Measurements from ENCODE around the gene RREB1.
A peak's percentile ranks its signal among the peaks of the same experiment; 100 is the strongest.

The RREB1 gene, protein sequence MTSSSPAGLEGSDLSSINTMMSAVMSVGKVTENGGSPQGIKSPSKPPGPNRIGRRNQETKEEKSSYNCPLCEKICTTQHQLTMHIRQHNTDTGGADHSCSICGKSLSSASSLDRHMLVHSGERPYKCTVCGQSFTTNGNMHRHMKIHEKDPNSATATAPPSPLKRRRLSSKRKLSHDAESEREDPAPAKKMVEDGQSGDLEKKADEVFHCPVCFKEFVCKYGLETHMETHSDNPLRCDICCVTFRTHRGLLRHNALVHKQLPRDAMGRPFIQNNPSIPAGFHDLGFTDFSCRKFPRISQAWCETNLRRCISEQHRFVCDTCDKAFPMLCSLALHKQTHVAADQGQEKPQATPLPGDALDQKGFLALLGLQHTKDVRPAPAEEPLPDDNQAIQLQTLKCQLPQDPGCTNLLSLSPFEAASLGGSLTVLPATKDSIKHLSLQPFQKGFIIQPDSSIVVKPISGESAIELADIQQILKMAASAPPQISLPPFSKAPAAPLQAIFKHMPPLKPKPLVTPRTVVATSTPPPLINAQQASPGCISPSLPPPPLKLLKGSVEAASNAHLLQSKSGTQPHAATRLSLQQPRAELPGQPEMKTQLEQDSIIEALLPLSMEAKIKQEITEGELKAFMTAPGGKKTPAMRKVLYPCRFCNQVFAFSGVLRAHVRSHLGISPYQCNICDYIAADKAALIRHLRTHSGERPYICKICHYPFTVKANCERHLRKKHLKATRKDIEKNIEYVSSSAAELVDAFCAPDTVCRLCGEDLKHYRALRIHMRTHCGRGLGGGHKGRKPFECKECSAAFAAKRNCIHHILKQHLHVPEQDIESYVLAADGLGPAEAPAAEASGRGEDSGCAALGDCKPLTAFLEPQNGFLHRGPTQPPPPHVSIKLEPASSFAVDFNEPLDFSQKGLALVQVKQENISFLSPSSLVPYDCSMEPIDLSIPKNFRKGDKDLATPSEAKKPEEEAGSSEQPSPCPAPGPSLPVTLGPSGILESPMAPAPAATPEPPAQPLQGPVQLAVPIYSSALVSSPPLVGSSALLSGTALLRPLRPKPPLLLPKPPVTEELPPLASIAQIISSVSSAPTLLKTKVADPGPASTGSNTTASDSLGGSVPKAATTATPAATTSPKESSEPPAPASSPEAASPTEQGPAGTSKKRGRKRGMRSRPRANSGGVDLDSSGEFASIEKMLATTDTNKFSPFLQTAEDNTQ (N-terminal part only)

DNA sequence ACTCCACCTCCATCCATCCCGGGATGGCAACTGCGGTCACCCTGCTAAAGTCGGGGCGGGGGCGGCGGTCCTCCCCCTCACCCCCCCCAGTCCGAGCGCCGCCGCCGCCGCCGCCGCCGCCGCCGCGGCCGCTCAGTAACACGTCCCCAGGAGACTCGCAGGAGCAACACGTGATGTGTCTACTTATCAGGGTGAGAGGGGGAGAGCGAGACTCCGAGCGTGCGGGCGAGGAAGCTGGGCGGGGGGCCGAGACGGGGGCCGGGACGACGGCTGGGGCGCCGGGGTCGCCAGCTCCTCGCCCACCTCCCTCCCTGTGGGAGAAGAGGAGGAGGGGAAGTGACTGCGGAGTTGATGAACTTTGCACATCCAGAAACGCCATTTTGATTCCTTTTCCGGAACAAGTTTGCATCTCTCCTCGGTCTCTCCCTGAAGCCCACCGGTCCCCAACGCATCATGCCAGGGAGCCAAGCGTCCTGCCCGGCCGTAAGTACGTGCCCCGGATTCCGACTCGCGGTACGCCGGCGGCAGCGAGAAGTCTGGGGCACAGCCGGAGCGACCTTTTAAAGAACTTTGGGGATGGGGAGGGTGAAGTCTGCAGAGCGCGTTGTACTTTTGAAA is at the start of gene RREB1:
Gene RREB1 (plus strand): TSS at position 384 of the 618 bp plus-strand sequence. CDS start 73,951 bp downstream, outside the sequence.
- DNase-seq (ENCODE audit: insufficient read length, low spot score) (peak; percentile 87), FAIRE-seq (peak; percentile 73)

DNA sequence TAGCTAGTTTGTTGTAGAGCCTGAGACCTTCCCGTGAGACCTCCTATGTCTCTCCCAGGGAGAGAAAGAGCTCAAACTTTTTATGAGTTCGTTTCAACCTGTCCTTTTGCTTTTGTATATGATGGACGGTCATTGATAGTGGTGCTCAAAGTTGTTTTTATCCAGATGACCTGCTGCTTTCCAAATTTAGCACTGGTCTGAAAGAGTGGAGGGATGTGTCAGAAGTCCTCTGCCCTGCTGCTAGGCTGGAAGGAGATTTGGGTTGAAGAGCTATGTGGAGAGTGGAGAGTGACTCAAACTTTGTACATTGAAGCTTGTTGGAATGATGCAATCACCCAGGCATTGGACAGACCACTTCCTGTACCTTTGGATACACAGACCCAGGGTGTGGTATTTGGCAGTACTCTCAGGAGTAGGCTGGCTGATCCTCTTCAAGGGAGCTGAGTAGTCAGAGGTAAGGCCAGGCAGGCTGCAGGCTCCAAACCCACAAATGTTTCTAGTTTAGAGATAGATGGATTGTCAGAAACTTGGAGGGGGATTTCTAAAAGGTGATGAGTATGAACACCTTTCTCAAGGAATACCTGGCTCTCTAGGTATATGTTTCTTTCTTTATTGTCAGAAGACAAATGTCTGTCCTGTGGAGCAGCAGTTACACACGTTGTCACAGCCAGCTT is 49.4 kb upstream of the RREB1 start:
- DNase-seq (ENCODE audit: insufficient read length, low spot score) (peak; percentile 89), FAIRE-seq (peak; percentile 92)

DNA sequence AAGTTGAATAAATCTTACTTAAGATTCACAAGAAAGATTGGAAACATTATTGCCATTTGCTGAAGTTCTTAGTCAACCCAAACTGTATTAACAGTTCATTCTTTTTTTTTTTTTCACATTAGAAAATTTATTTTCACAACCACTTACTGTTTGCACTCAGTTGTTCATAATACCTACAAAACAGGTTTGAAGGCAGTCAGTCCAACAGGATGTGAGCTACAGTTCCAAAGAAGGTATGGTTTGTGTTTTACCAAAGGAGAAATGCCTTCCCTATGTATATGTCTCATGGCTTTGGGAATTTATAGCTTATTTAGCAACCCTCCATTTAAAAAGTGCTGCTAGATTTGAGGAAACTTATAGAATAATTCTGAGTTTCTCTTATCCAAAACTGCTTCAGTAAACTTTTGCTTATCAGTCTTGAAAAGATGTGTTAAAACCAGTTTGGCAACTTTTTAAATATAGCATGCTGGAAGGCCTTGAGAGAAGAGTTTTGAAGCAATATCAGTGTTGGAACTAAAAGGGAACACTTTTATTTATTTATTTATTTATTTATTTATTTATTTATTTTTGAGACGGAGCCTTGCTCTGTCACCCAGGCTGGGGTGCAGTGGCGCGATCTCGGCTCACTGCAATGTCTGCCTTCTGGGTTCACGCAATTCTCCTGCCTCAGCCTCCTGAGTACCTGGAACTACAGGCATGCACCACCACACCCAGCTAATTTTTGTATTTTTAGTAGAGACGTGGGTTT is 46.8 kb upstream of the RREB1 start:
- DNase-seq (ENCODE audit: insufficient read length, low spot score) (no peak), FAIRE-seq (no peak)

DNA sequence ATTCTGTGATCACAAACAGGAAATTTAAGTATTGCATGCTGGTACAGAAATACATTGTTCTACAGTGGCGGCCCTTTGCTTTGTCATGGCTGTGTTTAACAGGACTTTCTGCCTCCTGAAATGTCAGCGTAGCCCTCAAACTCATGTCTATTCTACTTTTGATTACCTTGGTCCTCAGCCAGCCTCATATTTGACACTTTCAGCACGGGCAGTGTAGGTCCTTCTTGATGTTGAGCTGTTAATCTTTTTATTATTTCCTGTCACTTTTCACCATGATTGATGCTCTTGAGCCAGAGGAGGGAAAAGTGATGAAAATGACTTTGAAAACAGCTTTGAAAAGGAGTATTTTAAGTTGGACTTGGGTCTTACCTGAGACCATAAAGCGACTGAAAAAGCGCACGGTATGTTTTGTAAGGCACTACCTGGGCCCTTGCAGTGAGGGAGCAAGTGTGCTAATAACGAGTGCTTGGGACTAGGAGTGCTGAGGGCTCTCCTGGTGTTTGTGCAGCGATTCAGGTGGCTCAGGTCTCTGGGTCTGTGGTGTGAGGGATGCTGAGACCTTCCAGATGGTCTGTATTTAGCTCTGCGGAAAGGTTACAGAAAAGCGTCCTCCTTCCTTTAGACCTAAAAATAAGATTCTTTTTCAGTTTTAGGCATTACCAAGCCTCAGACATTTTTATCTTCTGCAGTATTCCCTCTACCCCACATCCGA is 45.2 kb upstream of the RREB1 start:
- DNase-seq (ENCODE audit: insufficient read length, low spot score) (no peak), FAIRE-seq (no peak)

DNA sequence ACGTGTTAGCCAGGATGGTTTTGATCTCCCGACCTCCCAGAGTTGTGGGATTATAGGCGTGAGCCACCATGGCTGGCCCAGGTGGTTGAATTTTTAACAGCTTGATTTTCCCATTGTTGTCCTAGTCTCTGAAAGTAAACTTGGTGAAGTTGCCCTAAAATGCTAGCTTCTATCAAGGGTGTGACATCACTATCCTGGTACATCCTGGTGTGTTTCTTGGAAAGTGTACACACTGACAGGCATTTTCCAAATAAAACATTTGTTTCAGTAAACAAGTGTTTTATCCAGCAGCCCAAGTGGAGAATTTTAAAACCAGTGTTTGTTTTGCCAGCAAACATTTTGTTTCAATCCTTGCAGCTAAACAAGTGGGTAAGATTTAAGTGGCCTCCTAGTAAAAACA is 40.5 kb upstream of the RREB1 start:
- FAIRE-seq: no peak
- DNase-seq (ENCODE audit: insufficient read length, low spot score): no peak

DNA sequence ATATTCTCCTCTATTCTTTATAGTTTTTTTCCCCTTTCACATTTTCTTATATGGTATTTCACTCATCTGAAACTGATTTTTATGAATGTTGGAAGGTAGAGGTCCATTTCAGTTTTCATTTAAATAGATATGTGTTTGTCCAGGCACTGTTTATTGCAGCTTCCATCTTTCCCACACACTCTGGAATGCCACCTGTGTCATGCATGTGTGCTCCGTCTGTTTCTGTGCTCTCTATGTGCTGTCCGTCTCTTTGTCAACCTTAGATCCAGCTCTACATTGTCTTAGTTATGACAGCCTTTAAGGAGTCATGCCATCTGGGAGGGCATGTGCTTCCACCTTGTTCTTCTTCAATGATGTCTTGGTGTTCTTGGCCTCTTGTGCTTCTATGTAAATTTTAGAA is 36.4 kb upstream of the RREB1 start:
- FAIRE-seq (no peak), DNase-seq (ENCODE audit: insufficient read length, low spot score) (no peak)

DNA sequence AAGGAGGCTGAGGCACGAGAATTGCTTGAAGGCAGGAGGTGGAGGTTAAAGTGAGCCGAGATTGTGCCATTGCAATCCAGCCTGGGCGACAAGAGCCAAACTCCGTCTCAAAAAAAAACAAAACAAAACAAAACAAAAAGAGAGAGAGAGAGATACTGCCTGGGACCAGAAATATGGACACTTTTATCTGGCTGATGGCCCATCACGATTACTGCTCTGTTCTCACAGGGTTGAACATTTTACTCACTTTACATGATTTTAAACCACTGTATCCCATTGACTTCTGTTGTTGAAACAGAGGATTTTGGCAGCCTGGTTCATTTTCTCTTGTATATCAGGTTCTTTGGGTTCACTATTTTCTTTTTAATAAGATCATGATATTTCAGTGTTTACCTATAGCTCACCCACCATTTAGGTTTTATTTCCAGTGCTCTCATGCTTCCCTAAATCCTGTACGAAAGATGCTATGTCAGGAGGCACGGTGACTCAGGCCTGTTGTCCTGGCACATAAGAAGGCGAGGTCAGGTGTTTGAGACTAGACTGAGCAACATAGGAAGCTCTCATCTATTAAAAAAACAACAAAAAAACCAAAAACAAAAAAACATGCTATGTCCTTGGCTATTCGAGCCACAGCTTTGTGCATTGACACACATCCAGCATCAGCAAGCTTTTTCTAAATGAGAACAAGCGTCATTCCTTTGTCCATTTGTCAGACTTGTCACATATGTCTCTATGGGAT is 34.5 kb upstream of the RREB1 start:
- DNase-seq (ENCODE audit: insufficient read length, low spot score): no peak
- no peak for FAIRE-seq

DNA sequence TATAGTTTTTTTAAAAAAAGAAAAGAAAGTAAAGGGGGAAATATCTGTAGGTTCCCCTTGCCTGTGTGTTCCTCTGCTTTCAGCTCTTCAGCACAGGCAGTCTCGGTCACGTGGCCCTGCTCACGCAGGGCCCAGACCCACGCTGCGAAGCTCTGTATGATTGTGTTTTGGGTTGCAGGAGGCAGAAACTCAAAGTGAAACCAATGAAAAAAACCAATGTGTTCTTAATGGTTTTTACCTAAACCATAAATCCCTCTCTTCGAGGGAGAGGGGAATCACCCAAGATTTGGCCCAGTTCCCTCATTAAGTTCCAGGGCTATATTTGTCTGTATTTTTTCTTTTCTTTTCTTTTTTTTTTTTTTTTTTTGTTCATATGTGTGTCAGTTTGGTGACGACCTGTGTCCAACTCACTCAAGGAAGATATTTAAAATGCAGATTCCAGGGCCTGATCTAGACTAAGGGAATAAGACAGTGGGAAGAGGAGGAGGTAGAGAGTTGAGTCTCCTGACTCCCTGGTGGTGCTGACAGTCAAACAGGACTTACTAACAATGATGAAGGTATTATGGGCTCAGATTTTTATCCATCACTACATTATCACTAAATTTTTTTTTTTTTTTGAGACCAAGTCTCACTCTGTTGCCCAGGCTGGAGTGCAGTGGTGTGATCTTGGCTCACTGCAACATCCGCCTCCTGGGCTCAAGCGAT is 33.8 kb upstream of the RREB1 start:
- DNase-seq (ENCODE audit: insufficient read length, low spot score): no peak
- FAIRE-seq: no peak

DNA sequence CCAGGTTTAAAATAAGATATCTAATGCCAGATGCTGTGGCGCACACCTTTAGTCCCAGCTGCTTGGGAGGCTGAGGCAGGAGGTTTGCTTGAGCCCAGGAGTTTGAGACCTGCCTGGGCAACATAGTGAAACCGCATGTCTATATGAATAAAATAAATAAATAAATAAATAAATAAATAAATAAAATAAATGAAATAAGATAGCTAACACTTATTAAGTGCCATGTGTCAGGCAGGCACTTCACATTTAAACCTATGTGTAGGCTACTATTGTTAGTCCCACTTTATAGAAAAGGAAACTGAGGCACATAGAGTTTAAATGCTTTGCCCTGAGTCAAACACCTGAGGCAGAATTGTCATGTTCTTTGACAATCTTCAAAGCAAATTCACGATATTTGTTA is 32.9 kb upstream of the RREB1 start:
- DNase-seq (ENCODE audit: insufficient read length, low spot score) (no peak), FAIRE-seq (no peak)

DNA sequence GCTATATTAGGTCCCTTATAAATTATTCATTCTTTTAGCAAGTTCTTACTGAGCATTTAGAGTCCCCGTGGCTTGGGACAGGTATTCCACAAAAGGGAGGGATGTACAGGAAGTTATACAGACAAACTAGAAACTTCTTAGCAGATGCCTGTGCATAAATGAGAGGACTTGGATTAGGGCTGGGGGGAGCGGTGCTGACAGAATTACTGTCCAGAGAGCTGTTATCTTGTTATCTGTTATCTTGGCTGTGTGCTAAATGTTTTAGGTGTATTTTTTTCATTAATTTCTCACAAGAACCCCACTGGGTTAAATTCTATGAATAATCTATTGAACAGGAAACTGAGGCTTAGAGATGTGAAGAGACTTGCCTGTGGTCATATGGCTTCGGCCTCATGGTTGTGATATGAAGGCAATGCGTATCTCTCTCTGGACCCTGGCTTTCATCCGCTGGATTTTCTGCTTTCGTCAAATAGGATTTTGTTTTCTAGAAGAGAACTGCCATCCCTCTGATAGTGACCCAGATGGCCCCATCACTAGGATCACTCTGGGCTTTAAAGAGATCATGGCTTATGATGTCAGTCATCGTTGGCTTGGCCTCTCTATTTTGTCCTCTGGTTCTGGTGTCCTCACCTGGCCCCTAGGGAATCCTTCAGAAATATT is 32.3 kb upstream of the RREB1 start:
- FAIRE-seq: no peak
- DNase-seq (ENCODE audit: insufficient read length, low spot score): no peak

DNA sequence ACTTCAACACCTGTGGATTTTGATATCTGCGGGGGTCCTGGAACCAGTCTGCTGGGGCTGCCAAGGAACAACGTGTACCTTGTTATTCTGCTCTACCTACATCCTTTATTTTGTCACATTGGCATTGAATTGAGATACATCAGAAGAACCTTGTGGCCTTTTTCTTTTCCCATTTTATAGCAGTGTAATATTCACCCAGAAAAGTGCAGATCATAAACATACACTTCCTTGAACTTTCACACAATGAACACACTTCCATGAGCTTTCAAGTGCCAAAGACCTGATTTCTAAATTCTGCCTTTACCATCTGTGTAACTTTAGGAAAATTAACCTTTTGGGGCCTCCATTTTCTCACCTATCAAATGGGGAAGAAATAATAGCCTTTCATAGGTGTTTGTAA is 29.9 kb upstream of the RREB1 start:
- no peak for FAIRE-seq

DNA sequence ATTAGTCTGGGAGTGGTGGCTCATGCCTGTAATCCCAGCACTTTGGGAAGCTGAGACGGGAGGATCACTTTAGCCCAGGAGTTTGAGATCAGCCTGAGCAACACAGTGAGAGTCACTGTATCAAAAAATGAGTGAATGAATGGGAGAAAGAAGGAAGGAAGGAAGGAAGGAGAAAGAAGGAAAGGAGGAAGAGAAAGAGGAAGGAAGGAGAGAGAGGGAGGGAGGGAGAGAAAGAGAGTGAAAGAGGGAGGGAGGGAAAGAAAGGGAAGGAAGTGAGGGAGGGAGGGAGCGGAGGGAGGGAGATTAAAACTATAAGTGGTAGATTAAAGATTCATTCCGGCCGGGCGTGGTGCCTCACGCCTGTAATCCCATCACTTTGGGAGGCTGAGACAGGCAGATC is 28.9 kb upstream of the RREB1 start:
- no peak for DNase-seq (ENCODE audit: insufficient read length, low spot score)
- no peak for FAIRE-seq

More for the DNA sequence above, 29.9 kb upstream of the RREB1 start:
- DNase-seq (ENCODE audit: insufficient read length, low spot score): no peak

DNA sequence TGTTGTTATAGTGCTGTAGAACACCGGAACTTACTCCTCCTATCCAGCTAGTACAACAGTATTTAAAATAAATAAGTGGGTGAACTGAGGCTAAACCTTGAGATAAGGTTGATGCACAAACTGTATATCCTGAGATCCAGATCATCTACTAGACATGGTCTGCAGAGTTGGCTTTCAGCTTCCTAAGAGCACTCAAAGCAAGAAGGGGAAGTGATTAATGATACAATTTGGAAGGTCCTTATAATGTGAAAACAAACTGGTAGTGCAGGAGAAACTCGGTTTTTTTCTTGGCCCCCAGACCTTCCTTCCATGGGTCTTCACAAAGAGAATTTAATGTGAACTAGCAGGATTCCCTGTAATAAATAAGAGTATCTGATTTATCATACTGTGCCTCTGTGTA is 27.4 kb upstream of the RREB1 start:
- no peak for DNase-seq (ENCODE audit: insufficient read length, low spot score)
- FAIRE-seq: no peak

DNA sequence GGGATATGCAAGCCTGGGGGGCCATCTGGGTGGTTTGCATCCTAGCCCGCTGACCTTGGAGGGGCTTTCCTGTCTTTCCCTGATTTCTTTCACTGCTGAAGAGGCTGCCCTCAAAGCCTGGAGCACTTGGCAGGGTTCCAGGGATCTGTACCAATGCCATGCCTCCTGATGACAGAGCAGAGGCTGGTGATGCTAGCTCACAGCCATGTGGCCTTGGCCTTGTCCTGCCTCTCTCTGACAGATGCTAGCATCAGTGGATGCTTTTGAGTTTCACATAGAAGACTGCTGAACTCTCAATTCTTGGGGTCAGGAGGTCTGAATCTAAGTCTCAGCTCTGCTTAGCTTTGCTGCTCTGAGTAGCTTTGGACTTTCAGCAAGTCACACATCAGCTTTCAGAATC is 21.9 kb upstream of the RREB1 start:
- FAIRE-seq (no peak), DNase-seq (ENCODE audit: insufficient read length, low spot score) (no peak)

DNA sequence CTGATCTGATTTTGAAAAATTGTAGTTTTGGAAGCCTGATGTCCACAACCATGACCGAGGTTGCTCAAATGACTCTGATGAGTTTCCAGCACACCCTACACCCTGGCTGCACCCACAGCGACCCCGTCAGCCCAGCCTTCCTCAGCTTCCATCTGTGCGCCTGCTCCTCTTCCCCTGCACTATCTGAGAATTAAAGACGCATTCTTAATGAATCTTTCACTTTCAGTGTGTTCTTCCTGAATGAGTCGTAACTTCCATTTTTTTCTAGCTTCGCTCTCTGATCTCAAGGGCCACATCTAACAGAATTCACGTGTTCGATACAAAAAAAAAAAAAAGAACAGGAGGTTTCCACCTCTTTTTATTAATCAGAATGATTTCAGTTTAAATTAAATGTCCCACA is 21.3 kb upstream of the RREB1 start:
- no peak for DNase-seq (ENCODE audit: insufficient read length, low spot score)
- no peak for FAIRE-seq

DNA sequence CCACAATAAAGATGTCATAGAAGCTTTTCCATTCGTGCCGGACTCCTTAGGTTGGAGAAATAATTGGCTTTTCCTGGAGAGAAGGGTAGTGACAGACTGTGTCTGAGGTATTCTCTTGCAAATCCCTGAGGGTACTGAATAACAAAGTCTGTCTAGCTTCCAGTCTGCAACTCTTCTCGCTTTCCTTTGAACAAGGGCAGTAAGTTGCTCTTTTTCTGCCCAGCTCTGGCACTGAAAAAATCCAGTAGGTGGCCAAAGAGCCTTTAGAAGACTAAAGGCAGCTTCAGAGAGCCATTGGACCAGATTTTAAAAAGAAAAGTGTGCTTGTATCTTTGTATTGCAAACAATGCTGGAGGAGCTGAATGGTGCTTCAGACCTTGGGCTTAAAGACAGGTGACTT is 20.7 kb upstream of the RREB1 start:
- DNase-seq (ENCODE audit: insufficient read length, low spot score) (no peak), FAIRE-seq (no peak)

DNA sequence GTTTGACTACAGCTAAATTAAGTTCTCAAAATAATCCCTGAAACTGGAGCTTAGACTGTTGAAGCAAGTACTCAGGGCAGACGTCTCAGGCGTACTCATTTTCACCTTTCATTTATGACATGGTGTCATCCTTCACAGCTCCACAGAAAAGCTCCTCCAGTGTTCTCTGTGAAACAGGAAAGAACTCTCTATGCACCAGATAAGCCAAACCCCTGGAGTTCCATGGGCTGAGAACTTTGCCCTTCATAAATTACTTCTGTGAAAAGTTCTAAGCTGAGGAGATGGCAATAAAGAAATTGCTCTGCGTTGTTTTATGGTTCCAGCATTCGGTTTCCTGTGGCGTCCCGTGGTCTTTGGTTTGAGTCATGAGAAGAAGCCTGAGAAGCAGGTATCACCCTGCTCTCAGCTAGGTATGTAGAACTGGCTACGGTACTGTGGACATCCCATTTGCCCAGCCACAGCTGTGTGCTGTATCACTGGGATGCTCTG is 20.2 kb upstream of the RREB1 start:
- FAIRE-seq (no peak), DNase-seq (ENCODE audit: insufficient read length, low spot score) (no peak)
